SK-N-SH (cell line): ENCODE measurements around the gene SOWAHA. TPM values are rescaled to one million over a fixed set of nuclear protein-coding genes. Genes with fewer than 3 reads are reported as not detected.

Experiments used
- CTCF ChIA-PET: fragments of 300-600, 350-600 bp; formaldehyde crosslinking; extraction: SDS; loops from one replicate; lab custom pipeline; 2021; lab: Yijun Ruan, JAX
- POLR2A ChIA-PET: fragments of 350-600 bp; sonication (Branson Sonifier 250); formaldehyde crosslinking; extraction: SDS; loops from one replicate; lab custom pipeline; 2020; ENCODE audit warnings: antibody characterized with exemption, inconsistent platforms; lab: Yijun Ruan, JAX
- DNase-seq: peaks from one replicate; pipeline ENCODE4 v3.0.0; 2012
- H2AFZ ChIP-seq: fragments of 200-600 bp; sonication (generic); 2 replicates; pipeline ENCODE4 v1.8.1; 2016; ENCODE audit warnings: antibody characterized with exemption, mild to moderate bottlenecking, low read depth
- H3F3A ChIP-seq: fragments of 200-600 bp; sonication (generic); replicated peaks from 2 replicates; pipeline ENCODE3; 2016; ENCODE audit warnings: antibody characterized with exemption, mild to moderate bottlenecking; ENCODE audit not compliant: insufficient read depth
- H3K27ac ChIP-seq, 2 experiments: fragments of 200-500 bp in 1 of 2; fragments of 200-600 bp in 1 of 2; sonication (Bioruptor generic) in 1 of 2; sonication (generic), shearing (Covaris generic) in 1 of 2; 2 replicates each; pipeline versions ENCODE4 v1.5.1 to v1.6.1; 2014 to 2016; ENCODE audit warnings: low read depth in 2 of 2, inconsistent platforms in 1 of 2, low read length in 1 of 2, mild to moderate bottlenecking in 1 of 2, mixed read lengths in 1 of 2
- H3K27me3 ChIP-seq: fragments of 200-600 bp; sonication (generic), shearing (Covaris generic); 2 replicates; pipeline ENCODE4 v1.6.1; 2016; ENCODE audit warnings: mixed run types; ENCODE audit not compliant: insufficient read depth
- H3K36me3 ChIP-seq, 2 experiments: fragments of 200-500 bp in 1 of 2; fragments of 200-600 bp in 1 of 2; sonication (Bioruptor generic) in 1 of 2; sonication (generic) in 1 of 2; replicated peaks in 1 of 2; 2 replicates each; pipeline versions ENCODE3 to v1.5.1; 2014 to 2016; ENCODE audit warnings: low read length in 1 of 2, mild to moderate bottlenecking in 1 of 2; ENCODE audit not compliant: insufficient read depth in 2 of 2, control insufficient read depth in 1 of 2
- H3K4me1 ChIP-seq, 2 experiments: fragments of 200-500 bp in 1 of 2; fragments of 200-600 bp in 1 of 2; sonication (Bioruptor generic) in 1 of 2; sonication (generic), shearing (Covaris generic) in 1 of 2; 2 replicates each; pipeline versions ENCODE4 v1.5.1 to v1.6.1; 2014 to 2016; ENCODE audit warnings: low read depth in 1 of 2, low read length in 1 of 2, mixed run types in 1 of 2; ENCODE audit not compliant: insufficient read depth in 2 of 2, control insufficient read depth in 1 of 2
- H3K4me2 ChIP-seq: fragments of 200-600 bp; sonication (generic), shearing (Covaris generic); 2 replicates; pipeline ENCODE4 v1.6.1; 2017; ENCODE audit warnings: mixed run types
- H3K4me3 ChIP-seq, 2 experiments: fragments of 200-500 bp in 1 of 2; fragments of 200-600 bp in 1 of 2; sonication (Bioruptor generic) in 1 of 2; sonication (generic), shearing (Covaris generic) in 1 of 2; 2 replicates each; pipeline versions ENCODE4 v1.5.1 to v1.8.1; 2014 to 2016; ENCODE audit warnings: low read depth in 2 of 2, inconsistent platforms in 1 of 2, low read length in 1 of 2, mild to moderate bottlenecking in 1 of 2, mixed read lengths in 1 of 2, moderate library complexity in 1 of 2
- H3K79me2 ChIP-seq: fragments of 200-600 bp; sonication (generic); 2 replicates; pipeline ENCODE4 v1.8.1; 2017; ENCODE audit warnings: mild to moderate bottlenecking; ENCODE audit not compliant: insufficient read depth
- H3K9ac ChIP-seq: fragments of 200-600 bp; sonication (generic); 2 replicates; pipeline ENCODE4 v1.6.1; 2017; ENCODE audit warnings: mixed run types
- H3K9me2 ChIP-seq: fragments of 200-600 bp; sonication (generic); 2 replicates; pipeline ENCODE4 v1.6.1; 2017; ENCODE audit warnings: mixed run types
- H3K9me3 ChIP-seq: fragments of 200-600 bp; sonication (generic); 2 replicates; pipeline ENCODE4 v1.6.1; 2017; ENCODE audit warnings: mixed run types, mild to moderate bottlenecking, moderate library complexity
- H4K20me1 ChIP-seq: fragments of 200-600 bp; sonication (generic); 2 replicates; pipeline ENCODE4 v1.6.1; 2017; ENCODE audit warnings: mild to moderate bottlenecking, mixed run types; ENCODE audit not compliant: insufficient read depth
- EP300 ChIP-seq, 2 experiments: IDR thresholded peaks; 2 replicates each; pipeline versions ENCODE4 v1.4.0 to v1.6.1; 2012; ENCODE audit warnings: borderline replicate concordance in 1 of 2, low read depth in 1 of 2, low read length in 1 of 2
- EZH2phosphoT487 ChIP-seq: fragments of 200-600 bp; sonication (generic); IDR thresholded peaks from 2 replicates; pipeline ENCODE4 v1.6.1; 2017; ENCODE audit warnings: low read depth, mixed run types, mild to moderate bottlenecking, antibody characterized with exemption, moderate library complexity, borderline replicate concordance
- FOSL2 ChIP-seq: IDR thresholded peaks from 2 replicates; pipeline ENCODE4 v1.4.0; 2012; ENCODE audit warnings: low read depth, mild to moderate bottlenecking, moderate library complexity, borderline replicate concordance
- GABPA ChIP-seq: IDR thresholded peaks from 2 replicates; pipeline ENCODE4 v1.4.0; 2012; ENCODE audit warnings: low read depth, mild to moderate bottlenecking
- IRF3 ChIP-seq: fragments of 150-350 bp; IDR thresholded peaks from 2 replicates; pipeline ENCODE4 v1.6.1; 2016; ENCODE audit warnings: mild to moderate bottlenecking, low read depth, low read length
- MAX ChIP-seq: IDR thresholded peaks from 2 replicates; pipeline ENCODE4 v1.4.0; 2012; ENCODE audit warnings: low read depth
- MXI1 ChIP-seq: IDR thresholded peaks from 2 replicates; pipeline ENCODE4 v1.6.1; 2012; ENCODE audit warnings: mild to moderate bottlenecking, low read depth, low read length, improper control_type of control experiment
- NFIC ChIP-seq: IDR thresholded peaks from 2 replicates; pipeline ENCODE4 v1.4.0; 2012; ENCODE audit warnings: borderline replicate concordance
- NRF1 ChIP-seq: IDR thresholded peaks from 2 replicates; pipeline ENCODE4 v1.6.1; 2012; ENCODE audit warnings: low read depth, mild to moderate bottlenecking, low read length
- POLR2AphosphoS5 ChIP-seq: IDR thresholded peaks from 2 replicates; pipeline ENCODE4 v1.6.1; 2012; ENCODE audit warnings: low read depth, low read length
- RFX5 ChIP-seq: IDR thresholded peaks from 2 replicates; pipeline ENCODE4 v1.6.1; 2012; ENCODE audit warnings: mild to moderate bottlenecking, improper control_type of control experiment, low read length
- RXRA ChIP-seq: IDR thresholded peaks from 2 replicates; pipeline ENCODE4 v1.4.0; 2012; ENCODE audit warnings: low read depth, mild to moderate bottlenecking, borderline replicate concordance
- TCF12 ChIP-seq: IDR thresholded peaks from 2 replicates; pipeline ENCODE4 v1.4.0; 2012
- TEAD4 ChIP-seq: IDR thresholded peaks from 2 replicates; pipeline ENCODE4 v1.4.0; 2012; ENCODE audit warnings: mild to moderate bottlenecking, borderline replicate concordance; ENCODE audit not compliant: insufficient read depth
- YY1 ChIP-seq: IDR thresholded peaks from 2 replicates; pipeline ENCODE4 v1.4.0; 2012; ENCODE audit warnings: low read depth, mild to moderate bottlenecking
- WGBS: methylation state at CpG from one replicate; pipeline ENCODE4 v1.1.6; 2017; ENCODE audit warnings: low lambda C conversion rate; 5-methylcytosine and 5-hydroxymethylcytosine counted together
- polyA plus RNA-seq, 3 experiments: library from polyadenylated mRNA; depleted of rRNA; stranded (reverse); fragments of >200 nt; gene quantifications; 2 replicates each; pipeline ENCODE4 v1.2.3, GENCODE V29; 2012

SOWAHA gene
- polyA plus RNA-seq, 1 of the 3 experiments (the other 2 are of a cell fraction): 0.30 TPM

- TF ChIP-seq MXI1: no peak
- no peak for TF ChIP-seq TCF12
- TF ChIP-seq TEAD4: no peak
- no peak for TF ChIP-seq POLR2AphosphoS5
These were observed 36.8 kb upstream of the SOWAHA start (continued) for GRCh38 chr5:132776131-132776937.

GRCh38 chr5:132776938-132777208, 36.2 kb upstream of the SOWAHA start:
- no peak overlapping the region; a peak in 1 of 4 replicates for H3K27ac ChIP-seq
- WGBS: 0% methylated on average over 8 of the region's 40 CpGs
- H4K20me1 ChIP-seq: no peaks in the 10 kb centered on the region
- ChIA-PET CTCF (interaction anchor here (1.7 to 1.8 kb wide), 2 partner anchors 10 to 43 kb away, joined by 5 to 11 read pairs; no protein-coding TSS in a partner anchor), POLR2A (no interaction called here)
- TF ChIP-seq GABPA (no peak), RXRA (no peak), IRF3 (no peak), FOSL2 (no peak)
- H3K4me2 ChIP-seq: peak overlapping the region; percentile 96
- H3K79me2 ChIP-seq: peaks cover 47% of the 10 kb centered on the region
- DNase-seq: no peak
- H2AFZ ChIP-seq: 0 out of 2 replicates have a peak overlapping the region, but pooled peaks have one; percentile 71
- H3K9me2 ChIP-seq: no peaks in the 10 kb centered on the region
- peak overlapping the region; percentile 63 for H3K9ac ChIP-seq
- no peaks in the 10 kb centered on the region for H3K9me3 ChIP-seq
- peaks cover 5% of the 10 kb centered on the region for H3F3A ChIP-seq
- peak overlapping the region; percentile 75 to 85 for H3K4me3 ChIP-seq
- no peaks in the 10 kb centered on the region for H3K36me3 ChIP-seq
- peaks cover 13 to 48% of the 10 kb centered on the region in 2 experiments; a peak in 2 of 4 replicates for H3K4me1 ChIP-seq
- H3K27me3 ChIP-seq: no peaks in the 10 kb centered on the region

GRCh38 chr5:132777209-132778069, 35.7 kb upstream of the SOWAHA start, which contains the start of gene SEPTIN8:
Gene SEPTIN8 (minus strand): TSS chr5:132777239. CDS start chr5:132777137, 102 bp downstream.
- peak within 1 kb of the TSS; percentile 96 for H3K4me2 ChIP-seq
- H3K27ac ChIP-seq: no peak within 1 kb of the TSS; a peak in 1 of 4 replicates
- H3K9ac ChIP-seq: peak within 1 kb of the TSS; percentile 68
- no peaks in the 10 kb centered on the region for H3K36me3 ChIP-seq
- H3K9me2 ChIP-seq: no peaks in the 10 kb centered on the region
- ChIA-PET CTCF (interaction anchor here (1.3 to 1.8 kb wide), 4 partner anchors 10 to 250 kb away, joined by 4 to 11 read pairs (median 5); no protein-coding TSS in a partner anchor), POLR2A (interaction anchor here (0.6 kb wide), 1 partner anchor 569 kb away, joined by 3 read pairs; no protein-coding TSS in a partner anchor)
- H3K4me3 ChIP-seq: peak within 1 kb of the TSS; percentile 75 to 85
- TF ChIP-seq NRF1 (no peak), YY1 (peak; percentile 57), MAX (0 out of 2 replicates have a peak, but pooled peaks have one; percentile 39), RXRA (no peak), EP300 (IDR thresholded peaks at IDR 0.05; ENCODE audit: borderline replicate concordance in 1 of 2, low read depth in 1 of 2, low read length in 1 of 2) (no peak), EZH2phosphoT487 (no peak), NFIC (no peak), RFX5 (no peak), POLR2AphosphoS5 (peak; percentile 25; the same call in 1 of the 2 replicates)
- H3K9me3 ChIP-seq: no peaks in the 10 kb centered on the region
- H3K4me1 ChIP-seq: peaks cover 19 to 42% of the 10 kb centered on the region in 2 experiments; a peak in 2 of 4 replicates
- H3K79me2 ChIP-seq: peaks cover 41% of the 10 kb centered on the region
- no peaks in the 10 kb centered on the region for H4K20me1 ChIP-seq
- H2AFZ ChIP-seq: peak within 1 kb of the TSS; percentile 96
- DNase-seq: peak; percentile 90
- H3F3A ChIP-seq: peaks cover 5% of the 10 kb centered on the region
- WGBS: 18% methylated on average over 34 of the region's 82 CpGs
- no peaks in the 10 kb centered on the region for H3K27me3 ChIP-seq
